KMS-11 (cell line): ENCODE results near the gene DRAM1.

Source experiments
- H2AFZ ChIP-seq: fragments of 200-600 bp; sonication (generic); 2 replicates; pipeline ENCODE4 v1.6.1; 2016; ENCODE audit warnings: antibody characterized with exemption, mixed run types, low read depth
- H3K27ac ChIP-seq: fragments of 200-600 bp; sonication (generic); 2 replicates; pipeline ENCODE4 v1.6.1; 2016; ENCODE audit warnings: mild to moderate bottlenecking, mixed run types
- H3K27me3 ChIP-seq: fragments of 200-600 bp; sonication (generic); 2 replicates; pipeline ENCODE4 v1.6.1; 2017; ENCODE audit warnings: mild to moderate bottlenecking, low read depth, mixed run types, moderate library complexity; ENCODE audit not compliant: insufficient read depth
- H3K36me3 ChIP-seq: fragments of 200-600 bp; sonication (generic); 2 replicates; pipeline ENCODE4 v1.6.1; 2017; ENCODE audit warnings: mild to moderate bottlenecking, mixed run types; ENCODE audit not compliant: insufficient read depth
- H3K4me1 ChIP-seq: fragments of 200-600 bp; sonication (generic); 2 replicates; pipeline ENCODE4 v1.6.1; 2016; ENCODE audit warnings: mild to moderate bottlenecking, low read depth, mixed run types; ENCODE audit not compliant: poor library complexity, severe bottlenecking
- H3K4me2 ChIP-seq: fragments of 200-600 bp; sonication (generic); 2 replicates; pipeline ENCODE4 v1.7.0; 2016; ENCODE audit warnings: mild to moderate bottlenecking, mixed run types
- H3K4me3 ChIP-seq: fragments of 200-600 bp; sonication (generic); IDR thresholded peaks from 2 replicates; pipeline ENCODE4 v1.6.1; 2017; ENCODE audit warnings: low read depth, low read length, mixed read lengths; ENCODE audit not compliant: insufficient read depth
- H3K79me2 ChIP-seq: fragments of 200-600 bp; sonication (generic); 2 replicates; pipeline ENCODE4 v1.6.1; 2016; ENCODE audit warnings: low read depth, mixed run types; ENCODE audit not compliant: insufficient read depth
- H3K9ac ChIP-seq: fragments of 200-600 bp; sonication (generic); 2 replicates; pipeline ENCODE4 v1.6.1; 2016; ENCODE audit warnings: mild to moderate bottlenecking, mixed run types
- H4K20me1 ChIP-seq: fragments of 200-600 bp; sonication (generic); 2 replicates; pipeline ENCODE4 v1.6.1; 2016; ENCODE audit warnings: mild to moderate bottlenecking, mixed run types; ENCODE audit not compliant: insufficient read depth
- TF ChIP-seq, protein P1 (sequence below): fragments of 200-600 bp; sonication (generic); conservative IDR thresholded peaks from 2 replicates; pipeline ENCODE4 v1.6.1; 2017; ENCODE audit warnings: low read depth, mild to moderate bottlenecking, antibody characterized with exemption, low read length, moderate library complexity, mixed read lengths

Gene DRAM1

DNA sequence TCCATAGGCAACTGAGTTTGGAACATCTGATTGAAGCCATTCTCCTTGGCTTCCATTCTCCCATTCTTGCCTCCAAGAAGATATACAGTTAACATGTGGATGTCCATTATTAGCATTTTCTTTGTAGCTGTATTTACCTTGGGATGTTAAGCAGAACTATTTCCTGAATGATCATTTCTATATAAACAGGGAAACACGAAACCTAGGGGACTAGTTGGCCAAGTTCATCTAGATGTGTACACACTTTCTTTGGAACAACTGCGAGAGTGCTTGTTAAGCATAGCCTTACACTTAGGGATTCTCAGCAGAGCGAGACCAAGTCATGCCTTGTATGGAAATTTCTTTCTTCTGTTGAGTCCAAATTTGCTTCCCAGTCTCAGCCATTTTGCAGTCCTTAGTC, 42.1 kb downstream of the DRAM1 start:
- no peaks in the 10 kb centered on the region for H3K79me2 ChIP-seq
- no peaks in the 10 kb centered on the region for H3K36me3 ChIP-seq
- H3K27ac ChIP-seq = no peak overlapping the region
- H4K20me1 ChIP-seq = no peaks in the 10 kb centered on the region
- no peaks in the 10 kb centered on the region for H3K27me3 ChIP-seq
- no peak overlapping the region for H3K4me3 ChIP-seq
- H3K9ac ChIP-seq = no peak overlapping the region
- no peak overlapping the region for H3K4me2 ChIP-seq
- TF ChIP-seq, protein P1, sequence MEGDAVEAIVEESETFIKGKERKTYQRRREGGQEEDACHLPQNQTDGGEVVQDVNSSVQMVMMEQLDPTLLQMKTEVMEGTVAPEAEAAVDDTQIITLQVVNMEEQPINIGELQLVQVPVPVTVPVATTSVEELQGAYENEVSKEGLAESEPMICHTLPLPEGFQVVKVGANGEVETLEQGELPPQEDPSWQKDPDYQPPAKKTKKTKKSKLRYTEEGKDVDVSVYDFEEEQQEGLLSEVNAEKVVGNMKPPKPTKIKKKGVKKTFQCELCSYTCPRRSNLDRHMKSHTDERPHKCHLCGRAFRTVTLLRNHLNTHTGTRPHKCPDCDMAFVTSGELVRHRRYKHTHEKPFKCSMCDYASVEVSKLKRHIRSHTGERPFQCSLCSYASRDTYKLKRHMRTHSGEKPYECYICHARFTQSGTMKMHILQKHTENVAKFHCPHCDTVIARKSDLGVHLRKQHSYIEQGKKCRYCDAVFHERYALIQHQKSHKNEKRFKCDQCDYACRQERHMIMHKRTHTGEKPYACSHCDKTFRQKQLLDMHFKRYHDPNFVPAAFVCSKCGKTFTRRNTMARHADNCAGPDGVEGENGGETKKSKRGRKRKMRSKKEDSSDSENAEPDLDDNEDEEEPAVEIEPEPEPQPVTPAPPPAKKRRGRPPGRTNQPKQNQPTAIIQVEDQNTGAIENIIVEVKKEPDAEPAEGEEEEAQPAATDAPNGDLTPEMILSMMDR = no peak
- peaks cover 3% of the 10 kb centered on the region for H3K4me1 ChIP-seq
- H2AFZ ChIP-seq = no peak overlapping the region

DNA sequence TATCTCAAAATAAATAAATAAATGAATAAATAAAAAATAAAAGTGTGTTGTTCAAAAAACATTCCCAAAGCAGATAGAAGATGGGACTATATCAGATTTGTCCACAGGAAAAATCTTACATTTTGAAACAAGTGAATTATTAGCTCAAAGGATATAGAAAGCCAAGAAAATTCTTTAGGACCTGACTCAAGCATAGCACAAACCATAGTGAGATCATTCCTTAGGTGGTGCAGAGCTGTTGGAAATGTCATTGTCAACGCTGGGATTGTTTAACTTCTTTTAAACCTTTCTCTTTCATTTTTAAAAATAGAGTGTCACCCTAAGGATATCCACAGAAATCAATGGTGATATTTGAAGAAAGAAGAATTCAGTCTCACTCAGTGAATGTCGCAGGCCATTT, 43.5 kb downstream of the DRAM1 start:
- Histone ChIP-seq H2AFZ (no peak overlapping the region), H3K4me1 (peaks cover 3% of the 10 kb centered on the region), H3K79me2 (no peaks in the 10 kb centered on the region), H3K27me3 (no peaks in the 10 kb centered on the region), H4K20me1 (no peaks in the 10 kb centered on the region), H3K4me3 (no peak overlapping the region), H3K27ac (no peak overlapping the region), H3K4me2 (no peak overlapping the region), H3K36me3 (no peaks in the 10 kb centered on the region), H3K9ac (no peak overlapping the region)
- TF ChIP-seq, protein P1 = no peak

DNA sequence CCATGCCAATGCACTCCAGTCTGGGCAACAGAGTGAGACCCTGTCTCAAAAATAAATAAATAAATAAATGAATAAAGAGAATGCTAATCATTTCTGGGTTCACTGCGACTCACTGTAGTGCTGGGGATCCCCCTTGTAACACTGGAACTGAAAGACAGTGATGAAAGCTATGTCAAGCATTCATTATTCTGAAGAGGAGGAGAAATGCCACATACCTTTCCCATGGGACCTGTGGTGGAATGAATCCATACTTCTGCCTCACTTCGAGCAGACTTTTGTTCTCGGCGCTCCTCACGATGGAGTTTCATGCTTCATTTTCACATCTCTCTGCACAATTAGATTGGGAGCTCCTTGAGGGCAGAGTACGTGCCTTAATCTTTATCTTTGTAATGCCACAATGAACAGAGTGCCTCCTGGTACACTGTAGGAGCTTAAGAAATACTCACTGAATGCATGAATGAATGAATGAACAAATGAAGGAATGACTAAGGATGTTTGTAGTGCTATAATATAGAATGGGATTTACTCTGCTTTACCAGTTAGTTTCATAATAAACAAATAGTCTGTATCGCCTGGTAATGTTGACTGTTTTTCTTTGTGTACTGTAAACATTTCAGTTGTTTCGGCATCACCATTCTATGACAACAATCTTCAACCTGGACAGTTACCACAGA, 45.8 kb downstream of the DRAM1 start:
- no peak overlapping the region for H3K4me2 ChIP-seq
- H3K27me3 ChIP-seq = no peaks in the 10 kb centered on the region
- H3K36me3 ChIP-seq = no peaks in the 10 kb centered on the region
- TF ChIP-seq, protein P1 = no peak
- no peak overlapping the region for H3K9ac ChIP-seq
- H4K20me1 ChIP-seq = no peaks in the 10 kb centered on the region
- no peaks in the 10 kb centered on the region for H3K4me1 ChIP-seq
- no peak overlapping the region for H3K4me3 ChIP-seq
- no peaks in the 10 kb centered on the region for H3K79me2 ChIP-seq
- H3K27ac ChIP-seq = no peak overlapping the region
- no peak overlapping the region for H2AFZ ChIP-seq

DNA sequence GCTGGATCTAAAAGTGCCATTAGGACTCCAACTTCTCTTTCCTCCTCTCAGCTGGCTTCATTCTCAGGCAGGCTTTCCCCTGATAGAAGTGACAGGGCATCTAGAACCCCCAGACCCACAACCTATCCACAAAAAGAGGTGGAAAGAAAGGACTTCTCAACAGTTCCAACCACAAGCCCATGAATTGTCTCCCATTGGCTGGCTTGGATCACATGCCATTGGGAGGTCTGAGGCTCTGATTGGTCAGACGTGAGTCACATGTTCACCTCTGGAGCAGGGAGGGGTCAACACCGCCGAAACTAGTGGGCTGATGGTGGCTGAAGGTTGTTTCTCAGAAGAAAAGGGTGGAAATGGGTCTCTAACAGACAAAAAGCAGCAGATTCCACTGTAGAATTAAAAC, 47.2 kb downstream of the DRAM1 start:
- no peak overlapping the region for H3K9ac ChIP-seq
- H3K4me1 ChIP-seq = no peaks in the 10 kb centered on the region
- H4K20me1 ChIP-seq = no peaks in the 10 kb centered on the region
- no peaks in the 10 kb centered on the region for H3K27me3 ChIP-seq
- H2AFZ ChIP-seq = no peak overlapping the region
- H3K27ac ChIP-seq = no peak overlapping the region
- H3K4me3 ChIP-seq = no peak overlapping the region
- H3K79me2 ChIP-seq = no peaks in the 10 kb centered on the region
- no peak overlapping the region for H3K4me2 ChIP-seq
- TF ChIP-seq, protein P1 = no peak
- no peaks in the 10 kb centered on the region for H3K36me3 ChIP-seq
